ENCODE measurements around the gene SDHD.

GRCh38 chr11:112044961-112045360 lies 41.7 kb upstream of the SDHD start:
- TF ChIP-seq CTCF (IDR thresholded peaks at IDR 0.05; ENCODE audit: low read depth, low read length, missing input control), result no peak
- no peak for TF ChIP-seq EGR1 (IDR thresholded peaks at IDR 0.05; ENCODE audit: low read depth in 2 of 2)

Data from liver (tissue), 3 donors.